HG02678 (cell line): ENCODE measurements around the gene IL17D.
"Not testable (repeated sequence)": the region's sequence is repeated elsewhere in the genome, so short reads cannot be mapped to it uniquely, and the experiment has no call there.

Experiments used
- ATAC-seq: cut with Tn5 transposase; IDR thresholded peaks from one replicate; pipeline ENCODE4 v1.9.1; 2021; ENCODE audit warnings: mild to moderate bottlenecking, moderate library complexity; ENCODE audit not compliant: unreplicated experiment

The IL17D gene, protein sequence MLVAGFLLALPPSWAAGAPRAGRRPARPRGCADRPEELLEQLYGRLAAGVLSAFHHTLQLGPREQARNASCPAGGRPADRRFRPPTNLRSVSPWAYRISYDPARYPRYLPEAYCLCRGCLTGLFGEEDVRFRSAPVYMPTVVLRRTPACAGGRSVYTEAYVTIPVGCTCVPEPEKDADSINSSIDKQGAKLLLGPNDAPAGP

DNA sequence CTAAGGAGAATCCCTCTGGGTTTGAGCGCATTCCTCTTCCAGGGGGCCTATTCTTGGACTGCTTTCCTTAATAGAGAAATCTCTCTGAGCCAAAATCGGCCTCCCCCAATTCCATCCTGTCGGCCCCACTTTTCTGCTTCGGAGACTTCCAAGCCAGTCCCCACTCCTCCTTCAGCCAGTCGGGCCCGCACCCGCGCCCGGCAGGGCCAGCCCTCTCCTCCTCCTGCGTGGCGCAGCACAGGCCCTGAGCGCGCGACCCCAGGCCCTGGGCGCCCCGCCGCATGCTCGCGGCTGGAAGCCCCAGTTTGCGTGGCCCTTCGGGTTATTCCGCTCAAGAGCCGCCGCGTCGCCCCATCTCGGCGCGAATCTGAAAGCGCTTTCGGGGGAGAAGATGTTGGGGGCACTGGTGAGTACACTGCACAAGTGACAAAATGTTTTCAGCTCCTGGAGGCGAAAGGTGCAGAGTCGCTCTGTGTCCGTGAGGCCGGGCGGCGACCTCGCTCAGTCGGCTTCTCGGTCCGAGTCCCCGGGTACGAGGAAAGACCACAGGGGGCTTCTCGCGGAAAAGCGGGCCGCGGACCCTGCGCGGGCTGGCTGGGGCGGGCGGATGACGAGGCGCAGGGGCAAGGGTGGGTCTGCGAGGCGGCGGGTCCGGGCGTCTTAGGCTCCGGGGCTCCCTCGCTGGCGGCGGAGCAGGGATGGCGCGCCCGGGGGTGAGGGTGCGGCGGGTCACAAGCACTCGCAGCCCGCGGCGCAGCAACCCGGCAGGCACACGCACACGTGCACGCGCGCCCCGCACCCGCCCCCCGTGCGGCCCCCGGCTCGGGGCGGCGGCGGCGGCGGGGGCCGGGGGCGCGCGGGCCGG lies at the start of gene IL17D:
TSS of gene IL17D (plus strand) at position 785 of the 865 bp plus-strand sequence. CDS start 303 bp downstream, outside the sequence.
- ATAC-seq = peak; percentile 33

DNA sequence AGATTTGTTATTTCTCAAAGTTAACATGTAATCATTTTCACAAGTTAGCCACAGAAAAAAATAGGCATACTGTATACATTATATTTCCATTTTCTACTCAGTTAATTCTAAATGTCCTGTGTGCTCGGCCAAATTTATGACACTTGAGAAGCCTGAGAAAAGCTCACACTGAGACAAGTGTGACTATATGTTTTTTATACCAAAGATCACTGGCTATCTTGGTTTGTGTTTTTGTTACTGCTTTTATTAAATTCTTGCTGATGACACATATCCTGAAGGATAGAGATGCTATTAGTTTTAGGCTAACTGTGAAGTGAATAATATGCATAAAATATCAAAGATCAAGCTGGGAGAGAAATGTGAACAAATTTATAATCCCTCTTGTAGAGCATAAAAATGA lies 49.3 kb upstream of the IL17D start:
- ATAC-seq = no peak

DNA sequence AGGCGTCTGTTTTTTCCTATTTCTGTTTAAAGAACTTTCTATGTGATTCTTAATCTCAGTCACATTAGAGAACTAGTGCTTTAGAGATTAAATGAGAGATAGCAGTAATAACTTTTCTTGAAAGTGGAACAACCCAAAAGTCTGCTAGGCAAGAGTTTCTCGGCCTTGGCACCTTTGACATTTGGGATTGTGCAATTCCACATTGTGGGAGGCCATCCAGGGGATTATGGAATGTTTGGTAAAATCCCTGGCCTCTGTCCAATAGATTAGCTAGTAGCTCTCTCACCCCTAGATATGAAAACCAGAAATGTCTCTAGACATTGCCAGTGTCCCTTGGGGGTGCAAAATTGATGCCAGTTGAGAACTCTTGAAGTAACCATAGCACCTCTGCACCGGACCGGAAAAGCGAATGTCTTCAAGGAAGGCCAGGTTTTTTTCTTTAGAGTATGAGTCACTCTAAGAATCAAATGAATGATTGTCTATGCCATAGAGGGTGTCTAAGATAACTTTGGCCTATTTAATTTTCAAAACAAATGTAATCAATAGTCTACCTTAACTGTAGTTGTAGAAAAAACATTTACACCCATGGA lies 45.0 kb upstream of the IL17D start:
- no peak for ATAC-seq

DNA sequence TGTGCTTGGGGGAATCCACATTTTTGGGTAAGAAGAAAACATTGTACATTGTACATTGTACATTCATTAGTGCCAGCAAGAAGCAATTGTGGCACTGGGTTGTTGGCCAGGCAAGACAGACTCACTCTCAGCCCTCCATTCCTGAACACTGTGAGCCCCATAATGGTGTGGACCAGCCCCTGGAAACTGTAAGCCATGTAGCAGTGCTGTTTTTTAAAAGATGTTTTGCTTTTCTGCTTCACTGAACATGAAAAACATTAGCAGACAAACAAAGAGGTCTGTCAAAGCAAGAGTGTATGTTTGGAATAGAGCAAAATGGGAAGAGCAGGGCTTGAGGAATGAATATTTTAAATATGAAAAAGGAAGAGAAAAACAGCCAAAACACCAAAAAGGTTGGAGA lies 39.1 kb upstream of the IL17D start:
- no peak for ATAC-seq

DNA sequence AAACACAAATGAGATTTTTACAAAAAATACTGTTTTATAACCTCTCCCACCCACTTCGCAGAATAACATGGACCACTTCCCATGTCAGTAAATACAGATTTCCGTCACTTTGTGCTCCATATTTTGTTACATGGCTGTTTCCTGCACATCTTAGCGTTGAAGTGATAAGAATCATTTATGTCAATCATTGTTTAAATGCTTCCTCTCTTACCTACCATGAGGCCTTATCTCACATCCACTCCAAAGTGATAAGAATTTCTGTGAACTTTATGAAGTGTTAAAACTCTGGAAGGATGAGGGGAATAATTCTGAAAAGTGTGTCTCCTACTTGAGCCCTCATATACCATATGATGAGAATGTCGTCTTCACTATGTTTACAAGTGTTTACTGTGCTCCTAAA lies 36.6 kb upstream of the IL17D start:
- ATAC-seq = no peak

DNA sequence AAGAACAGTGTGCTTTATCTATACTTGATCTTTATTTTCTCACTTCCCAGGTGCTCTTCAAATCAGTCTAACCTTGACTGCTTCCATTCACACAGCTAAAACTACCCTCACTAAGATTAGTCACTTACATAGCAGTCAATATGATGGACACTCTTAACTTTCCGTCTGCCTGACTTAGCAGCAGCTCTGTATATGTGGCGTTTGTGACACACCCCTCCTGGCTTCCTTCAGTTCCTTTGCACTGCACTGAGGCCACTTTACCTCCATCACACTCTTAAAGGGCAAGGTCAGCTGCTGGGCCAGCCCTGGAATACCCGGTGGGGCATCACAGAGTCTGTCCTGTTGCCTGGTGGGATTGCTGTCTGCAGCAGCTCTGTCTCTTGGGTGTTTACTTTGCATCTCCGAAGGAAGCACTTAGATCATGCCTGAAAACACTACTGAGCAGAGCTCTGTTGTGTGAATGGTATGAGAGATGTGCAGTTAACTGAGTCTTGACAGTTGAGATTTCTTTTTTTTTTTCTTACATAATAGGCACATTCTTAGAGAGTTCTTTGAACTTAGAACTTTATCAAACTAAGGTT lies 35.6 kb upstream of the IL17D start:
- ATAC-seq = no peak

DNA sequence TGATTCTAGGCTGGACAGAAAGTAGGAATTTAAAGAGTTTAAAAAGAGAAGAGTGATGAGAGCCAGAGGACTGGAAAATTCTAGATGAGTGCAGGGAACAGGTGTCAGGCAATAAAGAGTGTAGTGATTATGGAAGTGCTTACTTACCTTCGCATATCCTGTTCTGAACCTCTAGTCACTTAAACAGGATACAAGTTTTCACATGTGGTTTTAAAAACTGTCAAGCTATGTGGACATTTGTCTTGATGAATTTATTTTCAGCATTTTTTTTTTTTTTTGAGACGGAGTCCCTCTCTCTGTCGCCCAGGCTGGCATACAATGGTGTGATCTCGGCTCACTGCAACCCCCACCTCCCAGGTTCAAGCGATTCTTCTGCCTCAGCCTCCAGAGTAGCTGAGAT lies 34.3 kb upstream of the IL17D start:
- no peak for ATAC-seq

DNA sequence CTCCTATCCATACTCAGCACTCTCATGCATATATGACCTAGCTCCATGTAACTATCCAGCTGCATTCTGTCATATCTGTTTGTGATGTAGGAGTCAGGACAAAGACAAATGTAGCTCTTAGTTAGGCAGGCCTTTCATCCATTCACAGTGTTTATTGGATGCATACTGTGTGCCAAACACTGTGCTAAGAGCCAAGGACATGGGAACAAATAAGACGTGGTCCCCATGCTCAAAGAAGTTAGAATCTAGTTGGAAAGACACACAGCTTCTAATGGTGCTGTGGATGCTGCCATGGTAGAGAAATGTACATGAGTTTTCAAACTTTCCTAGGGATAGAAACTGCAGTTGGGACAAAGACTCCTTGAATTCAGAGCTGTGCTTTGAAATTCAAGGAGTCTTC lies 31.7 kb upstream of the IL17D start:
- no peak for ATAC-seq

DNA sequence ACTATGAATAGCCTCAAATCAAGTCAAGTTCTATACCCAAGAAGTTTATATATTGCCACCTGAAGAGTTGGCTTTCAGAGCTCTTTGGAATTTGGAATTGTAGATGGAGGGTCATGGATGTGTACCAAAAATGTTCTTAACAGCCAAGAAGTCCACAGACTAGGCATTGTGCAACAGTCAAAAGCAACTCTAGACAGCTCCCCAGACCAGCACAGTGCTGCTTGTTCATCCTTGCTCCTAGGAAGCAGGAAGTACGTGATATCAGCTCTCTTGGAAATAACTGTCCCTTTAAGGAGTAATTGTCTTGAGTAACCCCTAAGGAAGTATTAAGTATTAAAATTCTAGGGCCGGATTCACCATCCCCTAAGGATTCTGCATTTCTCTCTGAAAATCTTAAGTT lies 30.7 kb upstream of the IL17D start:
- ATAC-seq = no peak

DNA sequence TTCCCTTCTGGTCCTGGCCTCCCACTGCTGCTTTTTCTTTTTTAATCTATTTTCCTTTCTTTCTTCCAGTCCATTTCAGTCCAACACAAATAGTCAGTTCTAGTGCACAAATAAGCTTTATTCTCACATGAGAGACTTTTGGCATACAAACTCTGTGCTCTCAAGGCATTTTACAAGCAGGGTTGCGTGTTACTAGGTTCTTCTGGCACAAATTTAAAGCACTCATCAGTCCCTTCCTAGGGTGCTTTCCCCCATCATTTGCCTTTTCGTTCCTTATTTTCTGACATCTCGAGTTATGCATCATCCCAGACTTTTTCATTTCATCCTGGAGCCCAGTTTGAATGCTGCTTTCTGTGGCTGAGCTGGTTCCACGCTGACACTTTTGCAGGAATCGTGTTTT lies 29.8 kb upstream of the IL17D start:
- no peak for ATAC-seq

DNA sequence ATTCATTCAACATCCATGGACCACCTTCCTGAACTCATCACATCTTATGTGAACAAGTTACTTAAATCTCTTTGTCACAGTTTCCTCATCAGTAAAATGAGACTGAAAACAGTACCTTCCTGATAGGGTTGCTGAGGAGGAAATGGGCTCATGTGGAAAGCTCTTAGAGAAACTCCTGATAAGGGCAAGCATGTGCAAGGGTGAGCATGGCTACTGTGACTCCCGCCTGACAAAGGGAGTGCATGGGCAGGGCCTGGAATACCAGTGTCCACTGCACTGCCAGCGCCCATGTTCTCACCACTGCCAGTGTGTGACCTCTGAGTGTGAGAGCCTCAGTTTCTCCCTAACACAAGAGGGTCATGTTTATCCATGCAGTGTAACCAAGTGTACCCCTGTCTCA lies 27.3 kb upstream of the IL17D start:
- no peak for ATAC-seq

DNA sequence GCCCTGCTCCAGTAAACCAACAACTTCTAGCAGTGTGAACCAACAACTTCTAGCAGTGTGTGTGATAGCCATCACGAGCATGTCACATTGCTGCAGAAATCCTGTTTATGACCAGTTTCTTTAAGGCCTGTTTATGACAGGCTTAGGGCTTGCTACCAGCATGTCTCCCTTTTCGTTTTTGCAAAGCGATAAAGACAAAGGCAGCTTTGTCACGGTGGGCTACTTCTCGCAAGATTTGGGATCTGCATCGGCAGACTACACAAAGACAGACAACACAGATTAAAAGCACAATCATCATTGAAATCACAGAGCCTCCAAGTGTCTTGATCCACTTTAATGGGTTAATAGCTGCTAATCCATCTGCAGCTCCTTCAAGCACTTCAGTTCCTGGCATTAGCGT lies 24.9 kb upstream of the IL17D start:
- not testable (repeated sequence) for ATAC-seq

DNA sequence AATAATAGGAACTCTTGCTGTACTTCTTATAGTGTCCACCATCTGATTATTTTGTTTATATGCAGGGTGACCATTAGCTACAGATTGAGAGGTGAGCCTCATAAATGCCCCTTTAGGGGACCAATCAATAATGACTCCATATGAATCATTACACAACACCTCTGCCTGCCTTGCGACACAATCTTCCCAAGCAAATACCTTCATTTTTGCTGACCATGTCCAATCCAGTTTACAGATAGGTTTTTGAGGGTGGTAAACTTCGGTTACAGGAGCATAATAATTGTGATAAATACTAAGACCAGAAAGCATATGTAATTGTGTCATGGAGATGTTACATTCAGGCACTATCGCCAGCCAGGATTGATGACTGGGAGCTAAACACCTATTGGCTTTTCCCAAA lies 23.6 kb upstream of the IL17D start:
- no peak for ATAC-seq

DNA sequence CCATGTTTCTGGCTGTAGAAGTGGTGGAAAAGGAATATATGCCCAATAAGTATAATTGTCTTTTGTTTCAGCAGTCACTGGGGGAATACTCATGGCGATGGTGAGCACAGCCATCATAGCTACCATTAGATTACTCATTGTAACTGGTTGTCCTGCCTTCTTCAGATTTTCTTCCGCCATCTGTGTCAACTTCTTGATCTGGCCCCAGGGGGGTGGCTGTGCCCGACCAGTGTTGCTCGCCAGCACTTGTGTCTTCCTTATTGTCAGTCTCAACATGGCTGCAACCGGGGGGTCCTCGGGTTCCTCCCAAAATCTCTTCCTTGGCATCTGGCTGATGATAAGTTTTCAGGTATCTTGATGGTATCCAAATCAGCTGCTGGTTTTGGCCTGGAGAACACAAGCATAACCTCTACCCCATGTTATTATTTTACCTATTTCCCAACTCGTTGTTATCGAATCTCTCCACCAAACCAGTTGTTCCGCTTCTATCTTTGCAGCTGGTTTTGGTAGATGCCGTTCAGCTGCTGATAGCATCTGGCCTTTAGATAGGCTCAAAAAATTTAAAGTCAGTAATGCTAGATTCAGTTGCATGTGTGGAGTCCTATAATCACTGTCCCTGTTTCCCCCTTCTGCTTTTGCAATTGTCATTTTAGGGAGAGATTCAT lies 23.0 kb upstream of the IL17D start:
- no peak for ATAC-seq

DNA sequence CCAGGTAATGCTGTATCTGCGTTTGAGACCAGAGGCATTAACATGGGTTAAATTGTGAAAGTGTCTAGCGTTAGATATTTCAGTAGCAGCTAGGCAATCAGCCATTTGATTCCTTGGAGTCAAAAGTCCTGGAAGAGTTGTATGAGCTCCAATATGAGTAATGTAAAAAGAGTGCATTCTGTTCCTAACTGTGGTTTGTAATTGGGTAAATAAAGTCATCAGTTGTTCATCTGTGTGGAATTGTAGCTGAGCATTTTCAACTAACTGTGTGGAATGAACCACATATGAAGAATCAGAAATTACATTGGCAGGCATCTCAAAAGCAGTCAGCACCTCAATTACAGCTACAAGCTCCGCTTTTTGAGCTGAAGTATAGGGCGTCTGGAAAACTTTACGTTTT lies 22.0 kb upstream of the IL17D start:
- ATAC-seq = not testable (repeated sequence)

DNA sequence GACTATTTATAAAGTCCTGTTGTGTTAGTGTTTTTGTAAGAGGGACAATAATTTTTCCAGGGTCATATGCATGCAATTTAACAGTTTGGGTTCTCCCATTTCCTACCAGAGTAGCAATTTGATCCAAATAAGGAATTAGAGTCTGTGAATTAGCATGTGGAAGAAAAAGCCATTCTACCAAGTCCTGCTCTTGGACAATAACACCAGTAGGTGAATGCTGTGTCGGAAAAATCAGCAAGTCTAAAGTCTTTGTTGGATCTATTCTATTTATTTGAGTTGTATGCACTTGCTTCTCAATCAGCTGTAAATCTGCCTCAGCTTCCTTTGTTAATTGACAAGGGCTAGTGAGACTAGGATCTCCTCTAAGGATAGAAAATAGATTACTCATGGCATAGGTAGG lies 21.4 kb upstream of the IL17D start:
- no peak for ATAC-seq

DNA sequence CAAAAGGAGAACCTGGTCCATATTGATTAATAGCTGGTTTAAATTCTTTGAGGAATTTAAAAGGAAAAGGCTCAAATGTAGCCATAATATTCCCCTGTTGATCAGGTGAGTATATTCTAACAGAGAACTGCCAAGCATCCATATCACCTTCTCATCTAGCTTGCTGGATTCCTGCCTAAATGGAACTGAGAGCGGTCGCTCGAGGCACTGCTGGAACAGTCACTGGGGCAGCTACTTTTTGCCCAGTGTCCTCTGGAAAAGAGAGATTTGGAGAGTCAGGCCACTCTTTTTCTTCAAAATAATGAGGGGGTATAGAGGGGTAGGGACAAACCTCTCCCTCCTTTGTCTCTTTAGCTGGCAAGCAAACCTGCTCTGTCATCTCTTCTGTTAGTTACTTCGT lies 19.5 kb upstream of the IL17D start:
- ATAC-seq = no peak

DNA sequence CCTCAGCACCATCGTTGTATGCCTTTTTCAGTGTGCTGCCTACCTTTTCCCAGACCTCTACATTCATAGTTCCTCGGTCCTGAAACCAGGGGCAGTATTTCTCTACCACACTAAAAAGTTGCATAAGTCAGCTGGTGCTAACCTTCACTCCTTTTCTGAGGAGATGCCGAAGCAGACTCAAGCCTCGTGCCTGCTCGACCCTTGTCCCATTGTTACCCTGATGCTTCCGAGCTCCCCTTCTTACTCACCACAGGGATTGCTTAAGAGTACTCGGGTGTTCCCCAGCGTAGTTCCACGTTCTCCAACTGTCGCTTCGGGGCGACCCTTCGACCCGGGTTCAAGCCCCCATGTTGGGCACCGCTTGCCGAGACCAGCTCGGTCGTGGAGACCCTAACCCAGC lies 19.0 kb upstream of the IL17D start:
- no peak for ATAC-seq

DNA sequence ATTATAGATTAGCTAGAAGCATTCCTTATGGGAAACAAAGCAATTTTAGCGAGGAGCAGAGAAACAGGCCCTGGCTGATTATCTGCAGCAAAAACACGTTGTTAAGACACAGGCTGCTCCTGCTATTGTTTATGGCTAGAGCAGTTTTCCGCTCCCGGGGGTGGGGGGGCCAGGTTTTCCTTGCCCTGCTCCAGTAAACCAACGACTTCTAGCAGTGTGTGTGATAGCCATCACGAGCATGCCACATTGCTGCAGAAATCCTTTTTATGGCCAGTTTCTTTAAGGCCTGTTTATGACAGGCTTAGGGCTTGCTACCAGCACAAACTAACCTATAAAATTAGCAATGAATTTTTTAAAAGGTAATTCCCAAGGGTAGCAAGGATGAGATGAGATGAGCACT lies 18.4 kb upstream of the IL17D start:
- no peak for ATAC-seq

DNA sequence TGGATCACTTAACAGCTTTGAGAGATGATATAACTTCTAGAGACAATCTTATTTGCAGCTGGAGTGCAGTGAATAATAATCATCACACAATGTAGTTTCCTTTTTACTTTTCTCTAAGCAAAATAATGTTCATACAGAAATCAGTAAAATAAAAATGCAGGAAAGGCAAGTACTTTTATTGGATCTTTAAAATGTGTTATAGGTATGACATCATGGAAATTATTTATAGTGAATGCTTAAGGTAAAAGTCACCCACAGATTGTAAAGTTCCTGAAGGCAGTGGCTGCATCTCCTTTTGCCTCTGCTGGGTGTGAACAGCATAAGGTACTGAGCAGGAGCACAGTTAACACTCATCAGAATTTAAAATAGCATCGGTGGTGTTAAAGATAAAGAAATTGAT lies 17.3 kb upstream of the IL17D start:
- no peak for ATAC-seq

DNA sequence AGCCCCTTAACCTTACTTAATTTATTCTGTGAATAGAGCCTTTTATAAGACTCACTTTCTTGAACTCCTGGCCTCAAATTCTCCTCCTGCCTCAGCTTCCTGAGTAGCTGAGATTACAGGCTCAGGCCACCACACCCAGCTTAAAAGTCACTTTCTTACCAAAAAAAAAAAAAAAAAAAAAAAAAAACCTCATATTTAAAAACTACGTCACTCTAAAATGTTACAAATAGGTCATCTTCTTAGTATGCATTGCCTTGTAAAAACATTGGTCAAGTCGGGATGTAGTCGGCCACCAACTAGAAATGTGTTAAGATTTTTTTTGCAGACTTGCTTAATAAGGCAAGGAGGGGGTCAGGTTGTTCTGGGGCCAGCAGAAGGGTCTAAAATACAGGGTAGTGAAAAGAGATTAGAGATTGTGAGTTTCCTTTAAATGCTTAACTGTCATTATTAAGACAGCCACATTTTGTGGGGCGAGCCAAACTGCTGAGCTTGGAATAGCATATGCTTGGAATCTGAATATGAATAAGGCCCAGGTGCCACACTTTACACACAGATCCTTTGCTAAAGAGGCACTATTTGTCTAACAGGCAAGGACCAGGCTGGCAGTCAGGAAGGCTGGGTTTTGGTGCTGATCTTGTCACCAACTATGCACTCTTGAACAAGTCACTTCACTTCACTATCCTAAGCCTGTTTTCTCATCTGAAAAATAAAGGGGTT lies 16.5 kb upstream of the IL17D start:
- no peak for ATAC-seq
